ENCODE results near the gene LARGE1. TPM values are rescaled to one million over a fixed set of nuclear protein-coding genes. Genes with fewer than 3 reads are reported as not detected.

The LARGE1 gene
- total and polyA plus RNA-seq, 2 of the 13 experiments (the other 11 are each of a cell fraction or from before 2014, with no cell fraction given), result 8.4 to 11.0 TPM

- peak; percentile 39; the same call in 1 of the 3 replicates for ATAC-seq
- Histone ChIP-seq H3K9ac (ENCODE audit: insufficient read depth, low read depth, low read length) (no peak overlapping the region), H4K20me1 (ENCODE audit: insufficient read depth, low read length) (no peaks in the 10 kb centered on the region), H3K36me3 (replicated peaks in 1 of 2; ENCODE audit: control insufficient read depth in 1 of 2, insufficient read depth in 2 of 2, low read length in 2 of 2) (no peaks in the 10 kb centered on the region), H3K27me3 (ENCODE audit: control insufficient read depth in 1 of 2, insufficient read depth in 2 of 2, low read length in 2 of 2) (no peaks in the 10 kb centered on the region), H3K27ac (ENCODE audit: extremely low read length, insufficient read depth, low read length) (no peak overlapping the region), H3K9me3 (ENCODE audit: low read length) (no peaks in the 10 kb centered on the region), H3K79me2 (ENCODE audit: insufficient read depth, low read length) (no peaks in the 10 kb centered on the region), H2AFZ (ENCODE audit: low read length) (no peak overlapping the region), H3K4me1 (ENCODE audit: insufficient read depth, low read length) (peaks cover 19% of the 10 kb centered on the region), H3K4me2 (ENCODE audit: low read depth, low read length) (peak overlapping the region; percentile 5; the same call in 1 of the 2 replicates), H3K4me3 (replicated peaks in 1 of 3; ENCODE audit: insufficient read depth in 1 of 3, low read depth in 2 of 3, low read length in 3 of 3) (no peak overlapping the region)
- WGBS (ENCODE audit: low lambda C conversion rate), result 48% methylated on average over 7 of the region's 9 CpGs
- no peak for FAIRE-seq
- ChIA-PET CTCF (ENCODE audit: low intra/inter-chr PET ratio, low total read pairs) (no interaction called here), POLR2A (no interaction called here)
- in situ Hi-C loops (cut with HindIII; ENCODE audit: extremely low pct_ligation_motif_present, low pct_unique_long_range_greater_than_20kb) (no loop called here), intact Hi-C loops (cut with micrococcal nuclease; ENCODE audit: unreplicated experiment) (no loop called here)
- BruUV-seq (replicated peaks), result no TSS peak
- peak; percentile 12 for DNase-seq (ENCODE audit: low spot score)
- TF ChIP-seq LCORL (IDR thresholded peaks at IDR 0.05) (no peak), LCORL (CRISPR knock-in tag; IDR thresholded peaks at IDR 0.05) (peak; percentile 24; the same call in 1 of the 2 replicates), ZNF562 (CRISPR knock-in tag; IDR thresholded peaks at IDR 0.05; ENCODE audit: borderline replicate concordance) (no peak), ZNF75D (CRISPR knock-in tag; IDR thresholded peaks at IDR 0.05; ENCODE audit: borderline replicate concordance) (no peak), ZSCAN25 (CRISPR knock-in tag; IDR thresholded peaks at IDR 0.05) (no peak), RFX3 (CRISPR knock-in tag; IDR thresholded peaks at IDR 0.05) (no peak), NR2F2 (IDR thresholded peaks at IDR 0.05; ENCODE audit: borderline replicate concordance, low read depth) (no peak), ZNF142 (CRISPR knock-in tag; IDR thresholded peaks at IDR 0.05) (no peak), E2F2 (CRISPR knock-in tag; IDR thresholded peaks at IDR 0.05; ENCODE audit: borderline replicate concordance) (no peak), SALL1 (CRISPR knock-in tag; IDR thresholded peaks at IDR 0.05) (peak; percentile 22; the same call in 1 of the 2 replicates), FOXA1 (IDR thresholded peaks at IDR 0.05) (no peak), FOXA1 (CRISPR knock-in tag; IDR thresholded peaks at IDR 0.05) (no peak), CBX2 (IDR thresholded peaks at IDR 0.05; ENCODE audit: low read depth, low read length) (no peak), CBX2 (CRISPR knock-in tag; IDR thresholded peaks at IDR 0.05; ENCODE audit: low read depth) (no peak), ZEB1 (IDR thresholded peaks at IDR 0.05; ENCODE audit: insufficient replicate concordance, low read depth) (no peak), ZNF747 (CRISPR knock-in tag; IDR thresholded peaks at IDR 0.05; ENCODE audit: borderline replicate concordance) (no peak), ZNF333 (CRISPR knock-in tag; IDR thresholded peaks at IDR 0.05; ENCODE audit: borderline replicate concordance) (no peak), REPIN1 (CRISPR knock-in tag; IDR thresholded peaks at IDR 0.05; ENCODE audit: borderline replicate concordance, low read depth) (no peak), KMT2B (CRISPR knock-in tag; IDR thresholded peaks at IDR 0.05) (no peak)
Measured at GRCh38 chr22:33757802-33758483, 162.3 kb downstream of the LARGE1 start.
